Kidney (tissue), 22 donors: ENCODE data around the gene TFG. TPM values are rescaled to one million over a fixed set of nuclear protein-coding genes. Genes with fewer than 3 reads are reported as not detected.
A peak's percentile ranks its signal among the peaks of the same experiment; 100 is the strongest.
"Not testable (repeated sequence)": the region's sequence is repeated elsewhere in the genome, so short reads cannot be mapped to it uniquely, and the experiment has no call there.

Experiments
- DNase-seq, 5 donors: peaks; one replicate each; pipeline ENCODE4 v3.0.0-alpha.2; 2013 to 2020
- FAIRE-seq: peaks from 2 replicates; lab custom pipeline; 2012; peaks lifted over from hg19 to GRCh38; lab: Jason Lieb, UNC
- H3K27ac ChIP-seq, 2 donors: one replicate each; pipeline ENCODE4 v1.7.0; 2013; ENCODE audit warnings: low read depth in 2 of 2, low read length in 2 of 2, inconsistent platforms in 1 of 2
- H3K27me3 ChIP-seq: one replicate; pipeline ENCODE4 v1.7.1; 2013; ENCODE audit warnings: low read length, inconsistent platforms; ENCODE audit not compliant: control insufficient read depth, insufficient read depth
- H3K36me3 ChIP-seq, 3 donors: one replicate each; pipeline versions ENCODE4 v1.7.0 to v1.7.1; 2013; ENCODE audit warnings: low read length in 3 of 3, control low read depth in 1 of 3, inconsistent platforms in 1 of 3; ENCODE audit not compliant: insufficient read depth in 3 of 3, control insufficient read depth in 2 of 3
- H3K4me1 ChIP-seq, 3 donors: one replicate each; pipeline versions ENCODE4 v1.7.0 to v1.7.1; 2013; ENCODE audit warnings: low read length in 3 of 3, inconsistent platforms in 1 of 3, low read depth in 1 of 3; ENCODE audit not compliant: control insufficient read depth in 2 of 3, insufficient read depth in 2 of 3
- H3K4me3 ChIP-seq, 3 donors: one replicate each; pipeline versions ENCODE4 v1.7.0 to v1.8.1; 2013; ENCODE audit warnings: low read length in 3 of 3, control low read depth in 1 of 3, inconsistent platforms in 1 of 3
- H3K9ac ChIP-seq, 3 donors: one replicate each; pipeline versions ENCODE4 v1.7.0 to v1.7.1; 2013; ENCODE audit warnings: low read length in 3 of 3, control low read depth in 1 of 3, inconsistent platforms in 1 of 3
- H3K9me3 ChIP-seq, 3 donors: one replicate each; pipeline versions ENCODE4 v1.7.0 to v1.7.1; 2013; ENCODE audit warnings: low read length in 3 of 3, control low read depth in 1 of 3, inconsistent platforms in 1 of 3; ENCODE audit not compliant: control insufficient read depth in 2 of 3, insufficient read depth in 1 of 3
- intact Hi-C: fragments of 100-400 bp; cut with DNase I; formaldehyde crosslinking; loops from one replicate; pipeline ENCODE4 v1.11.1; 2022
- long read RNA-seq, 10 donors: library from polyadenylated mRNA in 1 of 10; unstranded in 1 of 10; transcript quantifications; one replicate each; pipeline ENCODE4 v2.0.0 and lab custom pipeline, GENCODE V29; 2021 to 2026
- polyA plus RNA-seq: library from polyadenylated mRNA; stranded (reverse); fragments of 350-450 nt; fragmentation: Illumina TruSeq; extraction: RNeasy Lipid Tissue Mini Kit (QIAGEN cat#74804); gene quantifications from one replicate; pipeline ENCODE4 v1.2.3, GENCODE V29; 2014; ENCODE audit warnings: low read depth, low replicate concordance; ENCODE audit not compliant: insufficient read depth
- total RNA-seq: library from RNA; stranded (reverse); fragmentation: NEBNext Ultra II Directional; extraction: Animal tissue kit (Norgen Biotek cat#: 25700); gene quantifications from one replicate; pipeline ENCODE4 v1.2.1, GENCODE V29; 2021
- TF ChIP-seq, protein P1 (sequence below): IDR thresholded peaks from 3 replicates; pipeline ENCODE4 v1.5.1; 2012; ENCODE audit warnings: mild to moderate bottlenecking, moderate library complexity, borderline replicate concordance; ENCODE audit not compliant: insufficient read depth; ENCODE audit errors: extremely low read depth
- donor health status: control.
- donor health status: control.
- donor health status: control.
- donor health status: control.
- donor health status: control.
- donor health status: DM: yes; HTN: yes; CAD: no.
- donor health status: Normal renal cell carcinoma (clear cell type).

TFG gene
- total RNA-seq: 84.8 TPM
- polyA plus RNA-seq: 86.2 TPM
- long read RNA-seq, donor 1, transcript TFG-204 (8 exons, 1,783 nt): minor isoform, 5 of 107 reads
- long read RNA-seq, donor 1, transcript TFG-201 (8 exons, 1,978 nt): major isoform, 22 of 107 reads
- long read RNA-seq, donor 1, transcript TFG-206 (2 exons, 3,271 nt): minor isoform, 5 of 107 reads
- long read RNA-seq, donor 1, partial matches to known transcripts: 71 of 107 reads
- long read RNA-seq, donor 1, other reads (novel, unspliced or antisense): 0 of 107 reads
- long read RNA-seq, donor 2, transcript TFG-204 (8 exons, 1,783 nt): minor isoform, 10 of 31 reads
- long read RNA-seq, donor 2, transcript TFG-201 (8 exons, 1,978 nt): major isoform, 18 of 31 reads
- long read RNA-seq, donor 2, partial matches to known transcripts: 0 of 31 reads
- long read RNA-seq, donor 2, other reads (novel, unspliced or antisense): 0 of 31 reads
- long read RNA-seq, donor 3, transcript TFG-206 (2 exons, 3,271 nt): minor isoform, 8 of 148 reads
- long read RNA-seq, donor 3, transcript TFG-201 (8 exons, 1,978 nt): major isoform, 41 of 148 reads
- long read RNA-seq, donor 3, transcript TFG-204 (8 exons, 1,783 nt): minor isoform, 13 of 148 reads
- long read RNA-seq, donor 3, transcript TFG-208 (8 exons, 1,696 nt): minor isoform, 8 of 148 reads
- long read RNA-seq, donor 3, partial matches to known transcripts: 78 of 148 reads
- long read RNA-seq, donor 3, other reads (novel, unspliced or antisense): 0 of 148 reads
- long read RNA-seq, donor 4, transcript TFG-206 (2 exons, 3,271 nt): minor isoform, 6 of 44 reads
- long read RNA-seq, donor 4, transcript TFG-208 (8 exons, 1,696 nt): minor isoform, 6 of 44 reads
- long read RNA-seq, donor 4, transcript TFG-204 (8 exons, 1,783 nt): minor isoform, 7 of 44 reads
- long read RNA-seq, donor 4, transcript TFG-201 (8 exons, 1,978 nt): major isoform, 25 of 44 reads
- long read RNA-seq, donor 4, partial matches to known transcripts: 0 of 44 reads
- long read RNA-seq, donor 4, other reads (novel, unspliced or antisense): 0 of 44 reads
- long read RNA-seq, donor 5, partial matches to known transcripts: 0 of 1 reads
- long read RNA-seq, donor 5, other reads (novel, unspliced or antisense): 0 of 1 reads
- long read RNA-seq, donor 6, transcript TFG-206 (2 exons, 3,271 nt): minor isoform, 9 of 55 reads
- long read RNA-seq, donor 6, transcript TFG-201 (8 exons, 1,978 nt): major isoform, 23 of 55 reads
- long read RNA-seq, donor 6, transcript TFG-208 (8 exons, 1,696 nt): minor isoform, 7 of 55 reads
- long read RNA-seq, donor 6, partial matches to known transcripts: 12 of 55 reads
- long read RNA-seq, donor 6, other reads (novel, unspliced or antisense): 0 of 55 reads
- long read RNA-seq, donor 7, transcript TFG-201 (8 exons, 1,978 nt): major isoform, 49 of 82 reads
- long read RNA-seq, donor 7, transcript TFG-204 (8 exons, 1,783 nt): minor isoform, 13 of 82 reads
- long read RNA-seq, donor 7, partial matches to known transcripts: 13 of 82 reads
- long read RNA-seq, donor 7, other reads (novel, unspliced or antisense): 4 of 82 reads
- long read RNA-seq, donor 8, transcript TFG-206 (2 exons, 3,271 nt): minor isoform, 8 of 49 reads
- long read RNA-seq, donor 8, transcript TFG-204 (8 exons, 1,783 nt): minor isoform, 5 of 49 reads
- long read RNA-seq, donor 8, transcript TFG-201 (8 exons, 1,978 nt): major isoform, 14 of 49 reads
- long read RNA-seq, donor 8, partial matches to known transcripts: 18 of 49 reads
- long read RNA-seq, donor 8, other reads (novel, unspliced or antisense): 0 of 49 reads
- long read RNA-seq, donor 9, transcript TFG-201 (8 exons, 1,978 nt): major isoform, 6 of 12 reads
- long read RNA-seq, donor 9, partial matches to known transcripts: 0 of 12 reads
- long read RNA-seq, donor 9, other reads (novel, unspliced or antisense): 0 of 12 reads
- long read RNA-seq, donor 10, transcript TFG-204 (8 exons, 1,783 nt): minor isoform, 9 of 45 reads
- long read RNA-seq, donor 10, transcript TFG-201 (8 exons, 1,978 nt): major isoform, 18 of 45 reads
- long read RNA-seq, donor 10, transcript TFG-206 (2 exons, 3,271 nt): minor isoform, 10 of 45 reads
- long read RNA-seq, donor 10, partial matches to known transcripts: 6 of 45 reads
- long read RNA-seq, donor 10, other reads (novel, unspliced or antisense): 0 of 45 reads

DNA sequence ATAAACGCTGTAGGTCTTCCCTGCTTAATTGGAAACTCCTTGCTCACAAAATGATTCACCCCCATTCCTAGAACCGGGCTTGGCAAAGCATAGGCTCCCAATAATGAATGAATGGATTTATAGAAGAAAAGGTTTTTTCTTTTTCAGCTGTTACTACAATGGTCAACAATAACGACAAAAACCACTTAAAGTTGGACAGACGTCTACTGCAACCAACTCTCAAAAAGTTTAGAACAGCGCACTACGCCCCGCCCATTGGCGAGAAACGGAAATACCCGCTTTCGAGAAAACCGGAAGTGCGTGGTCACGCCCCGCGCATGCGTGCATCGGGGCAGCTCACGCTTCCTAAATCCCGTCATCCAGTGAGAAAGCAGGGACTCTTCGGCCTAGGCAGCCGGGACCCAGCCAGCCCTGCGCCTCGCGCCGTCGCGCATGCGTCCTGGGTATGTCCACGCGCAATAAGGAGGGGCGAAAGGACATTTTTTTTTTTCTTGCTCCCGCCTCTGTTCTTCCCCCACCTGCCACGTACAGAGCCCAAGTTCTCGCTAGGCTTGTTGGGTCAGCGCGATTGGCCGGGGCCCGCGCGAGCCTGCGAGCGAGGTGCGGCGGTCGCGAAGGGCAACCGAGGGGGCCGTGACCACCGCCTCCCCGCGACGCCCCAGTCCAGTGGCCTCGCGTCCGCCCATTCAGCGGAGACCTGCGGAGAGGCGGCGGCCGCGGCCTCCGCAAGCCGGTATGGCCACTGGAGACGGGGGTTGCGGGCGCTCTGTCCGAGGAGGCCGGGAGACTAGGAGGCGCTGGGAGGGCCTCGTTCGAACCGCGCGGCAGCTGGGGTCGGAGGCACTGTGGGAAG, at the start of gene TFG:
TFG (plus strand) TSS at position 506 of the 853 bp plus-strand sequence. CDS start 4,192 bp downstream, outside the sequence.
- intact Hi-C loops: no loop called here
- Histone ChIP-seq H3K27me3 (no peaks in the 10 kb centered on the region), H3K9ac (peak within 1 kb of the TSS; percentile 79 to 89 (median 87)), H3K4me1 (peaks cover 0 to 5% (median 2%) of the 10 kb centered on the region in 3 donors), H3K4me3 (peak within 1 kb of the TSS; percentile 88 to 93 (median 89)), H3K27ac (peak within 1 kb of the TSS; percentile 93 to 94), H3K36me3 (no peaks in the 10 kb centered on the region), H3K9me3 (no peaks in the 10 kb centered on the region)
- TF ChIP-seq, protein P1, sequence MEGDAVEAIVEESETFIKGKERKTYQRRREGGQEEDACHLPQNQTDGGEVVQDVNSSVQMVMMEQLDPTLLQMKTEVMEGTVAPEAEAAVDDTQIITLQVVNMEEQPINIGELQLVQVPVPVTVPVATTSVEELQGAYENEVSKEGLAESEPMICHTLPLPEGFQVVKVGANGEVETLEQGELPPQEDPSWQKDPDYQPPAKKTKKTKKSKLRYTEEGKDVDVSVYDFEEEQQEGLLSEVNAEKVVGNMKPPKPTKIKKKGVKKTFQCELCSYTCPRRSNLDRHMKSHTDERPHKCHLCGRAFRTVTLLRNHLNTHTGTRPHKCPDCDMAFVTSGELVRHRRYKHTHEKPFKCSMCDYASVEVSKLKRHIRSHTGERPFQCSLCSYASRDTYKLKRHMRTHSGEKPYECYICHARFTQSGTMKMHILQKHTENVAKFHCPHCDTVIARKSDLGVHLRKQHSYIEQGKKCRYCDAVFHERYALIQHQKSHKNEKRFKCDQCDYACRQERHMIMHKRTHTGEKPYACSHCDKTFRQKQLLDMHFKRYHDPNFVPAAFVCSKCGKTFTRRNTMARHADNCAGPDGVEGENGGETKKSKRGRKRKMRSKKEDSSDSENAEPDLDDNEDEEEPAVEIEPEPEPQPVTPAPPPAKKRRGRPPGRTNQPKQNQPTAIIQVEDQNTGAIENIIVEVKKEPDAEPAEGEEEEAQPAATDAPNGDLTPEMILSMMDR: no peak
- FAIRE-seq: peak; percentile 96
- peak; percentile 99 to 100 (median 99) for DNase-seq

DNA sequence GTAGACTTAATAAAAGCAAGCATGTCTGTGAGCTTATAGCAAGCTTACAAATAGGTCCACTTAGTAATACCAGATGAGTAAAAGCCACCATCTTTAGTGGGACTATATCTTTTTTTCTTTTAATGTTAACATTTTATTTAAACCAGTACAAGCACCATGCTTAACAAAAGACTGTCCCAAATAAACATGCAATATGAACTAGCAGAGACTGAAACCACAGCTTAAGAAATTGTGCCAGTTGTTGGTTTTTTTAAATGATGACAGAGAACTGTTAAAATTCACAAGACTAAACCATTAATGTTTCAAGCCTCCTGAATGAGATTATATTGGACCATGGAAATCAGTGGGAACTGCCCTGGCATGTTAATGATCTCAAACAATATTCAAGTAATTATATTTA, 48.0 kb upstream of the TFG start:
- H3K9me3 ChIP-seq, H3K4me3 ChIP-seq, H3K27me3 ChIP-seq, intact Hi-C loops, FAIRE-seq, H3K4me1 ChIP-seq, H3K9ac ChIP-seq, H3K27ac ChIP-seq, DNase-seq, H3K36me3 ChIP-seq: not testable (repeated sequence)
